Glutamatergic neuron (in vitro differentiated cells): Measurements from ENCODE around the gene SDCCAG8. TPM values are rescaled to one million over a fixed set of nuclear protein-coding genes. Genes with fewer than 3 reads are reported as not detected.

ENCODE experiments used
- DNase-seq: peaks from one replicate; pipeline ENCODE4 v3.0.0; 2022
- H3K27ac Mint-ChIP-seq: one replicate; pipeline ENCODE4 v1.8.0; 2020; ENCODE audit warnings: mild to moderate bottlenecking, mixed read lengths, inconsistent platforms; ENCODE audit not compliant: unreplicated experiment
- H3K27me3 Mint-ChIP-seq: one replicate; pipeline ENCODE4 v1.8.0; 2020; ENCODE audit warnings: mild to moderate bottlenecking, moderate library complexity, mixed read lengths, inconsistent platforms; ENCODE audit not compliant: unreplicated experiment
- H3K36me3 Mint-ChIP-seq: one replicate; pipeline ENCODE4 v1.8.0; 2020; ENCODE audit warnings: mild to moderate bottlenecking, mixed read lengths, inconsistent platforms; ENCODE audit not compliant: unreplicated experiment
- H3K4me1 Mint-ChIP-seq: one replicate; pipeline ENCODE4 v1.8.0; 2020; ENCODE audit warnings: mild to moderate bottlenecking, low read depth, mixed read lengths, inconsistent platforms; ENCODE audit not compliant: unreplicated experiment
- H3K4me3 Mint-ChIP-seq: one replicate; pipeline ENCODE4 v1.8.0; 2020; ENCODE audit warnings: mild to moderate bottlenecking, mixed read lengths, inconsistent platforms; ENCODE audit not compliant: unreplicated experiment
- H3K9me3 Mint-ChIP-seq: one replicate; pipeline ENCODE4 v1.8.0; 2020; ENCODE audit warnings: mild to moderate bottlenecking, moderate library complexity, mixed read lengths, inconsistent platforms; ENCODE audit not compliant: unreplicated experiment
- CTCF ChIP-seq: fragments of 200-600 bp; sonication (generic); IDR thresholded peaks from one replicate; pipeline ENCODE4 v1.5.0; 2021; ENCODE audit not compliant: partially characterized antibody, unreplicated experiment
- total RNA-seq: library from RNA; stranded (reverse); fragmentation: NEBNext Ultra II Directional; extraction: Animal tissue kit (Norgen Biotek cat#: 25700); gene quantifications from one replicate; pipeline ENCODE4 v1.2.1, GENCODE V29; 2021; ENCODE audit not compliant: unreplicated experiment

The SDCCAG8 gene
- total RNA-seq, 1 donor from 2014 or later, result 52.8 TPM

GRCh38 chr1:243349128-243349527 lies 93.3 kb downstream of the SDCCAG8 start:
- Mint-ChIP-seq H3K9me3 (no peaks in the 10 kb centered on the region), H3K4me3 (no peak overlapping the region), H3K36me3 (no peaks in the 10 kb centered on the region), H3K27me3 (no peaks in the 10 kb centered on the region), H3K27ac (no peak overlapping the region), H3K4me1 (peaks cover 17% of the 10 kb centered on the region)
- DNase-seq, result no peak
- TF ChIP-seq CTCF, result no peak

- Mint-ChIP-seq H3K9me3 (no peaks in the 10 kb centered on the region), H3K4me1 (peaks cover 17% of the 10 kb centered on the region), H3K4me3 (no peak overlapping the region), H3K36me3 (no peaks in the 10 kb centered on the region), H3K27me3 (no peaks in the 10 kb centered on the region), H3K27ac (no peak overlapping the region)
- no peak for TF ChIP-seq CTCF
- no peak for DNase-seq
These were observed 95.5 kb downstream of the SDCCAG8 start for GRCh38 chr1:243351337-243351736.

GRCh38 chr1:243354511-243355153 lies 98.8 kb downstream of the SDCCAG8 start:
- no peak for DNase-seq
- peak overlapping the region; percentile 3 for H3K27ac Mint-ChIP-seq
- no peaks in the 10 kb centered on the region for H3K27me3 Mint-ChIP-seq
- H3K4me1 Mint-ChIP-seq, result peaks cover 8% of the 10 kb centered on the region
- no peaks in the 10 kb centered on the region for H3K36me3 Mint-ChIP-seq
- no peak overlapping the region for H3K4me3 Mint-ChIP-seq
- TF ChIP-seq CTCF, result no peak
- H3K9me3 Mint-ChIP-seq, result no peaks in the 10 kb centered on the region

GRCh38 chr1:243363832-243364231 lies 108.0 kb downstream of the SDCCAG8 start:
- H3K27ac Mint-ChIP-seq, result no peak overlapping the region
- no peaks in the 10 kb centered on the region for H3K4me1 Mint-ChIP-seq
- H3K36me3 Mint-ChIP-seq, result peaks cover 9% of the 10 kb centered on the region
- H3K4me3 Mint-ChIP-seq, result no peak overlapping the region
- no peak for TF ChIP-seq CTCF
- no peaks in the 10 kb centered on the region for H3K9me3 Mint-ChIP-seq
- H3K27me3 Mint-ChIP-seq, result no peaks in the 10 kb centered on the region
- no peak for DNase-seq

GRCh38 chr1:243364330-243364729 lies 108.5 kb downstream of the SDCCAG8 start:
- TF ChIP-seq CTCF, result no peak
- DNase-seq, result no peak
- Mint-ChIP-seq H3K9me3 (no peaks in the 10 kb centered on the region), H3K4me3 (no peak overlapping the region), H3K4me1 (no peaks in the 10 kb centered on the region), H3K27me3 (no peaks in the 10 kb centered on the region), H3K27ac (no peak overlapping the region), H3K36me3 (peaks cover 9% of the 10 kb centered on the region)
